ENCODE data around the gene SSBP2. TPM values are rescaled to one million over a fixed set of nuclear protein-coding genes. Genes with fewer than 3 reads are reported as not detected.

SSBP2 gene
- total RNA-seq, 2 donors from 2014 or later, result 18.1 to 31.4 TPM

DNA sequence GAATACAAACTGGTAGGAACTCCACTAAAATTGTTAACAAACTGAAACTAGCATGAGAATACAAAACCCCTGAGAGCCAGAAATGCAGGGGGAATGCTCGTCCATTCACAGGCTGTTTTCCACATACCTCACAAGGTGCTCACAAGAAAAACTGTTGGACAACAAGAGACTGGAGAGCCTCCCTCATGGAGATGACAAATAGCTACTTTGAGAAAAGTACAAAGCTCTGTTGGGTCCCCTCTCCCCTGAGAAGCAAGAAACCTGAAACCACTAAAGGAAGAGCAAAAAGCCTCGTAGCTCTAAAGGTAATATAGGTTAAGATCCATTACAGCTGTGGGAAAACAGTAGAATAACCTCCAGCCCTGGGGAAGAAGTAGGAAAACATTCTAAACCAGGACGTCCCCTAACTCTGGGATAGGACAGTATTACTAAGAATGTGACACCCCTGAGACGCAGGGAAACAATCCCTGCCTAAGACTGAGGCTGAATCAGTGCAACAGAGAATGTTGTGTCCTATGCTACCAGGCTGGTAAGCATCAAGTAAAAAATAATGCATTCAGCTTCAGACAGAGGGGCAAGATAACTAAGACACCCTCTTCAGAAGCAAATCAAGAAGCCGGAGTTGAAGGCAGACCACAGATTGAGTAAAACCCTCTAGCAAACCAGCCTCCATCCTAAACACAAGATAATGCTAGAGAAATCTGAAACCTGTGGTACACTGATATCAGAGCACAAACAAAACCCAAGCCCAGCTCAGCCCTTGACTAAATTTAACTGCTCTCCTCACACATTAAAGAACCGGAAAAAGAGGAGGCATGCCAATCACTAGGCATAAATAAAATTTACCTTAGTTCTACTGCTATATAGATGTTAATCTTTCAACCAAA is 160.2 kb downstream of the SSBP2 start:
- no peak overlapping the region for H3K4me3 ChIP-seq

GRCh38 chr5:81579262-81579924 is 171.5 kb downstream of the SSBP2 start:
- no peaks in the 10 kb centered on the region for H3K4me1 ChIP-seq
- no peak overlapping the region for H3K4me3 ChIP-seq
- TF ChIP-seq POLR2A (IDR thresholded peaks at IDR 0.05), result no peak
- TF ChIP-seq CTCF (IDR thresholded peaks at IDR 0.05), result no peak
- H3K36me3 ChIP-seq (replicated peaks in 1 of 2; ENCODE audit: insufficient read depth in 1 of 2, low read depth in 2 of 2), result no peaks in the 10 kb centered on the region
- H3K27ac ChIP-seq, result no peak overlapping the region
- intact Hi-C loops (cut with DNase I), result no loop called here
- WGBS, 2 donors, result 52% methylated on average over 1 of the region's 1 CpG
- no peak for ATAC-seq
- H3K9me3 ChIP-seq, result no peaks in the 10 kb centered on the region
- peak in 1 of 4 donors; percentile 4 for DNase-seq
- no peaks in the 10 kb centered on the region for H3K27me3 ChIP-seq

More for the DNA sequence above, 160.2 kb downstream of the SSBP2 start:
- no peak for TF ChIP-seq POLR2A (IDR thresholded peaks at IDR 0.05)
- no peak for DNase-seq
- H3K27me3 ChIP-seq, result no peaks in the 10 kb centered on the region
- H3K9me3 ChIP-seq, result no peaks in the 10 kb centered on the region
- peaks cover 5% of the 10 kb centered on the region for H3K4me1 ChIP-seq
- H3K36me3 ChIP-seq (replicated peaks in 1 of 2; ENCODE audit: insufficient read depth in 1 of 2, low read depth in 2 of 2), result no peaks in the 10 kb centered on the region
- no peak overlapping the region for H3K27ac ChIP-seq
- intact Hi-C loops (cut with DNase I), result no loop called here
- WGBS, 2 donors, result 73 to 76% methylated on average over 6 of the region's 6 CpGs
- no peak for ATAC-seq

- H3K27ac ChIP-seq, result no peak overlapping the region
- ATAC-seq, result no peak
- DNase-seq, result no peak
- H3K27me3 ChIP-seq, result no peaks in the 10 kb centered on the region
- WGBS, 2 donors, result 75 to 92% methylated on average over 3 of the region's 3 CpGs
- no peaks in the 10 kb centered on the region for H3K4me1 ChIP-seq
- no peaks in the 10 kb centered on the region for H3K9me3 ChIP-seq
- no peak for TF ChIP-seq CTCF (IDR thresholded peaks at IDR 0.05)
- TF ChIP-seq POLR2A (IDR thresholded peaks at IDR 0.05), result no peak
- intact Hi-C loops (cut with DNase I), result no loop called here
- H3K4me3 ChIP-seq, result no peak overlapping the region
- no peaks in the 10 kb centered on the region for H3K36me3 ChIP-seq (replicated peaks in 1 of 2; ENCODE audit: insufficient read depth in 1 of 2, low read depth in 2 of 2)
Observed at GRCh38 chr5:81577091-81577490, 173.8 kb downstream of the SSBP2 start.

- 87 to 91% methylated on average over 1 of the region's 1 CpG for WGBS, 2 donors
- no peaks in the 10 kb centered on the region for H3K27me3 ChIP-seq
- no peaks in the 10 kb centered on the region for H3K36me3 ChIP-seq (replicated peaks in 1 of 2; ENCODE audit: insufficient read depth in 1 of 2, low read depth in 2 of 2)
- no peaks in the 10 kb centered on the region for H3K4me1 ChIP-seq
- no peaks in the 10 kb centered on the region for H3K9me3 ChIP-seq
- DNase-seq (no peak), ATAC-seq (no peak)
- H3K4me3 ChIP-seq, result no peak overlapping the region
- TF ChIP-seq POLR2A (IDR thresholded peaks at IDR 0.05) (no peak), CTCF (IDR thresholded peaks at IDR 0.05) (no peak)
- H3K27ac ChIP-seq, result no peak overlapping the region
- intact Hi-C loops (cut with DNase I), result no loop called here
Observed at GRCh38 chr5:81575924-81576323, 175.0 kb downstream of the SSBP2 start.

- Histone ChIP-seq H3K36me3 (replicated peaks in 1 of 2; ENCODE audit: insufficient read depth in 1 of 2, low read depth in 2 of 2) (no peaks in the 10 kb centered on the region), H3K27ac (no peak overlapping the region), H3K4me1 (no peaks in the 10 kb centered on the region), H3K27me3 (no peaks in the 10 kb centered on the region), H3K4me3 (no peak overlapping the region), H3K9me3 (no peaks in the 10 kb centered on the region)
- no peak for TF ChIP-seq CTCF (IDR thresholded peaks at IDR 0.05)
- no peak for TF ChIP-seq POLR2A (IDR thresholded peaks at IDR 0.05)
- intact Hi-C loops (cut with DNase I), result no loop called here
- DNase-seq, result no peak
- ATAC-seq, result no peak
Observed at GRCh38 chr5:81572201-81572600, 178.7 kb downstream of the SSBP2 start.
